GM12864 (cell line): ENCODE data around the gene LRRN3.

Experiments used
- DNase-seq: peaks from one replicate; pipeline ENCODE4 v3.0.0-alpha.2; 2011; ENCODE audit warnings: low read depth
- H3K4me3 ChIP-seq: 2 replicates; pipeline ENCODE4 v1.5.1; 2011; ENCODE audit warnings: mild to moderate bottlenecking, low read depth, low read length, control low read depth
- CTCF ChIP-seq: IDR thresholded peaks from 2 replicates; pipeline ENCODE4 v1.5.1; 2011; ENCODE audit warnings: low read depth, mild to moderate bottlenecking, moderate library complexity, low read length, control low read depth, inconsistent platforms; ENCODE audit errors: missing control alignments

LRRN3 gene

DNA sequence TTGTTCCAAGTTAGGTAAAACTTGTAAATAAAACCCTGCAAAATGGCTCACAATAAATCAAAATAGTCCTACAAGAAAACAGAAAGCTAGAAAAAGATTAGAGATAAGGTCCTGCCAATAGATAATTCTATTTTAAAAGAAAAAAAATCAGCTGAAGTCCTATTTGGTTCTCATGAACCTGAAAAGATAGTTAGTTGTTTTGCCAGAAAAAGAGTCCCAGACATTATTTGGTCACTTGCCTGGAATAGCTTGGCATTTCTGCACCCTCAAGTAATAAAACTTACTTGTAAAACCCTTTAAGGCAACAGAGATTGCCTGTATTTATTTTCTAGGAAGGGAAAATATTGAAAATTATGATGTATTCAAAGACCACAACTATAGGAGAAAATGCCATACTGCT lies 47.7 kb downstream of the LRRN3 start:
- DNase-seq = no peak
- no peak for TF ChIP-seq CTCF
- no peak overlapping the region for H3K4me3 ChIP-seq

DNA sequence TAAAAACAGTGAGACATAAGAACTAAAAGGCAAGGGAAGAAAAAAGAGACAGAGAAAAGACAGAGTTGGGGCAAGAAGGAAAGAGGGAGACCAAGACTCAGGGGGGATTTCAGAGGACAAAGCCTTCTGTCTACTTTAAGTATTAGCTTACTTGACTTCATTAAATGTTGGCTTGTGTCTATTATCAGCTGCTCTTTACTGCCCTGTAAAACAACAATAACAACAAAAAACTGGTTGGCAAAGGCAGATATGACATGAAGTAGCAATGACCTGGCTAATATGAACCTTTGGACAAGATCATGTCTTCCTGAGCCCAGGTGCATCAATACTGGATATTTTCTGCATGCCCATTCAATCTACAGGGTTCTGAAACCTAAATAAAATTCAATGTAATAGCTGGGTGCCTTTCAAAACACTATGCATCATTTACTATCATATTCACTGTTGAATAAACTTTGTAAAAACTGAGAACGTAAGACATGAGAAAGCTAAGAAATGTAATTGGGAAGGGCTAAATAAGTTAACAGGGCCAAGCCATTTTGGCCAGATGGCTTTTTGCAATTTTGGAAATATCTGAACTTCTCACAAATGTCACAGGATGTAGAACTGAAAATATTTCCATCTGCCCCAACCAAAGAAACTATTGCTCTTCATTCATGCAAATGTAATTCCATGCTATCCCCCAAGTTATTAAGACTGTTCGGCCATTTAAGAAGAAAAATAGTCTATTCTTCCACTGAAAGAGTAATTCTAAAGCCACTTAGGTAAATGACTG lies 49.4 kb downstream of the LRRN3 start:
- DNase-seq = no peak

GRCh38 chr7:111145472-111145871 lies 54.5 kb downstream of the LRRN3 start:
- H3K4me3 ChIP-seq = no peak overlapping the region
- DNase-seq = no peak
- TF ChIP-seq CTCF = no peak

More for the DNA sequence above, 49.4 kb downstream of the LRRN3 start:
- H3K4me3 ChIP-seq = no peak overlapping the region
- TF ChIP-seq CTCF = no peak

- DNase-seq = no peak
- no peak overlapping the region for H3K4me3 ChIP-seq
- no peak for TF ChIP-seq CTCF
Measured at GRCh38 chr7:111146136-111146535, 55.2 kb downstream of the LRRN3 start.

DNA sequence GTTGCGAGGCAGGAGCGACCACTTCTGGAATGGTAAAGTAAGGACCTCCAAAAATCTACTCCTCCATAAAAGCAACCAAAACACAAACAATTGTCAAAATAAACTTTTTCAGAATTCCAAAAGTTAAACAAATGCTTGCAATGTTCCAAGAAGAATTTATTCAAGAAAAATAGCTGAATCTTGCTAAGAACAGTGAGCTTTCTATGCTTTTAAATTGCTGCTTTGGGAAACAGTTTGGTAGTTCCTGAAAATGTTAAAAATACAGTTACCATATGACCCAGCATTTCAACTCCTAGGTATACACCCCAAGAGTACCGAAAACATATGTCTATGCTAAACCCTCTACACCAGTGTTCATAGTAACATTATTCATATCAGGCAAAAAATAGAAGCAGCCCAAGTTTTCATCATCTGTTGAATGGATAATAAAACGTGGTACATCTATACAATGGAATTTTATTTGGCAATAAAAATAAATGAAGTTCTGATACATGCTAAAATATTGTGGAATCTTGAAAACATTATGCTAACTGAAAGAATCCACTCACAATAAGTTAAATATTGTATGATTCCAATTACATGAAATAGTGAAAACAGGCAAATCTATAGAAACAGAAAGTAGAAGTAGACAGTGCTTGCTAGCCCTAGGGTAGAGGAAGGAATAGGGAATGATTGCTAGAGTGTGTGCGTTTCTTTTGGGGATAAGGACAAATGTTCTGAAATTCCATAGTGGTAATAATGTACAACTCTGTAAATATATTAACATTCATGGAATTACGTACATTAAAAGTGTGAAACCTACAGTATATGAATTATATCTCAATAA lies 57.0 kb downstream of the LRRN3 start:
- TF ChIP-seq CTCF = no peak
- no peak for DNase-seq
- no peak overlapping the region for H3K4me3 ChIP-seq

GRCh38 chr7:111150709-111151108 lies 59.8 kb downstream of the LRRN3 start:
- TF ChIP-seq CTCF = no peak

More at GRCh38 chr7:111150709-111151108, 59.8 kb downstream of the LRRN3 start:
- no peak overlapping the region for H3K4me3 ChIP-seq
- DNase-seq = no peak
